Neuronal stem cell (in vitro differentiated cells): ENCODE measurements around the gene DTD2.

Experiments
- DNase-seq: peaks from one replicate; pipeline ENCODE4 v3.0.0-alpha.2; 2013; ENCODE audit warnings: low spot score
- H2AFZ ChIP-seq: one replicate; pipeline ENCODE4 v1.6.1; 2013; ENCODE audit warnings: mild to moderate bottlenecking, low read length, inconsistent platforms
- H2AK5ac ChIP-seq: 2 replicates; pipeline ENCODE4 v1.6.1; 2013; ENCODE audit warnings: low read depth, mild to moderate bottlenecking, inconsistent platforms, low read length, moderate library complexity, mixed read lengths
- H2BK120ac ChIP-seq: 2 replicates; pipeline ENCODE4 v1.6.1; 2013; ENCODE audit warnings: low read depth, mild to moderate bottlenecking, inconsistent platforms, low read length, moderate library complexity, mixed read lengths
- H2BK12ac ChIP-seq: one replicate; pipeline ENCODE4 v1.6.1; 2013; ENCODE audit warnings: low read length, inconsistent platforms
- H2BK15ac ChIP-seq: 2 replicates; pipeline ENCODE4 v1.6.1; 2013; ENCODE audit warnings: mild to moderate bottlenecking, low read length, inconsistent platforms, mixed read lengths
- H2BK5ac ChIP-seq: one replicate; pipeline ENCODE4 v1.6.1; 2013; ENCODE audit warnings: inconsistent platforms, mild to moderate bottlenecking, low read length, moderate library complexity
- H3K14ac ChIP-seq: one replicate; pipeline ENCODE4 v1.6.1; 2013; ENCODE audit warnings: low read length, inconsistent platforms
- H3K18ac ChIP-seq: 2 replicates; pipeline ENCODE4 v1.6.1; 2013; ENCODE audit warnings: low read length, inconsistent platforms
- H3K23ac ChIP-seq: 2 replicates; pipeline ENCODE4 v1.6.1; 2013; ENCODE audit warnings: low read depth, mild to moderate bottlenecking, mixed read lengths, low read length, inconsistent platforms; ENCODE audit not compliant: poor library complexity
- H3K27ac ChIP-seq: replicated peaks from 3 replicates; pipeline ENCODE4 v1.5.1; 2013; ENCODE audit warnings: low read length, inconsistent platforms
- H3K27me3 ChIP-seq, 3 experiments: 2 replicates each; pipeline ENCODE4 v1.6.1; 2013; ENCODE audit warnings: low read length in 3 of 3, mild to moderate bottlenecking in 2 of 3, inconsistent platforms in 1 of 3, low read depth in 1 of 3, mixed read lengths in 1 of 3, moderate library complexity in 1 of 3; ENCODE audit not compliant: control insufficient read depth in 3 of 3, insufficient read depth in 3 of 3
- H3K36me3 ChIP-seq, 2 donors: replicated peaks in 1 of 2; 2 replicates each; pipeline ENCODE4 v1.6.1; 2013; ENCODE audit warnings: low read length in 2 of 2; ENCODE audit not compliant: control insufficient read depth in 2 of 2, insufficient read depth in 2 of 2
- H3K4ac ChIP-seq: 2 replicates; pipeline ENCODE4 v1.6.1; 2013; ENCODE audit warnings: inconsistent platforms, mild to moderate bottlenecking, low read length, moderate library complexity
- H3K4me1 ChIP-seq, 2 donors: 1 replicate in 1 of 2; 2 replicates in 1 of 2; pipeline ENCODE4 v1.6.1; 2013; ENCODE audit warnings: low read length in 2 of 2, low read depth in 1 of 2; ENCODE audit not compliant: control insufficient read depth in 2 of 2, insufficient read depth in 1 of 2
- H3K4me2 ChIP-seq: one replicate; pipeline ENCODE4 v1.6.1; 2013; ENCODE audit warnings: mild to moderate bottlenecking, low read length, inconsistent platforms; ENCODE audit not compliant: insufficient read depth, poor library complexity, severe bottlenecking
- H3K4me3 ChIP-seq, 2 donors: 2 replicates each; pipeline ENCODE4 v1.5.1; 2013; ENCODE audit warnings: low read length in 2 of 2, mild to moderate bottlenecking in 2 of 2, inconsistent platforms in 1 of 2, moderate library complexity in 1 of 2
- H3K79me1 ChIP-seq: one replicate; pipeline ENCODE4 v1.6.1; 2013; ENCODE audit warnings: low read depth, mild to moderate bottlenecking, inconsistent platforms, low read length, moderate library complexity
- H3K9ac ChIP-seq: one replicate; pipeline ENCODE4 v1.6.1; 2013; ENCODE audit warnings: mild to moderate bottlenecking, low read depth, low read length, inconsistent platforms; ENCODE audit not compliant: poor library complexity
- H3K9me3 ChIP-seq, 2 donors: replicated peaks in 1 of 2; 2 replicates each; pipeline versions ENCODE3 to v1.6.1; 2013; ENCODE audit warnings: low read length in 2 of 2, mild to moderate bottlenecking in 2 of 2, inconsistent platforms in 1 of 2, low read depth in 1 of 2, mixed read lengths in 1 of 2, moderate library complexity in 1 of 2; ENCODE audit not compliant: control insufficient read depth in 2 of 2, insufficient read depth in 1 of 2
- H4K8ac ChIP-seq: one replicate; pipeline ENCODE4 v1.6.1; 2013; ENCODE audit warnings: low read depth, mild to moderate bottlenecking, inconsistent platforms, low read length, moderate library complexity
- H4K91ac ChIP-seq: one replicate; pipeline ENCODE4 v1.6.1; 2013; ENCODE audit warnings: low read length, low read depth, mild to moderate bottlenecking, inconsistent platforms; ENCODE audit not compliant: poor library complexity
- WGBS, 2 donors: extraction: QIAGEN DNeasy Blood & Tissue Kit; methylation state at CpG; one replicate each; pipeline ENCODE4 v1.1.7; 2013; ENCODE audit warnings: missing lambda C conversion rate in 2 of 2, mixed read lengths in 1 of 2; ENCODE audit not compliant: insufficient read length in 2 of 2, insufficient replicate concordance in 1 of 2; ENCODE audit errors: extremely low coverage in 2 of 2; 5-methylcytosine and 5-hydroxymethylcytosine counted together

Gene DTD2

GRCh38 chr14:31414190-31414833, 43.0 kb downstream of the DTD2 start:
- Histone ChIP-seq H3K23ac (no peak overlapping the region), H2BK15ac (no peak overlapping the region), H3K4me3 (no peak overlapping the region), H3K79me1 (no peaks in the 10 kb centered on the region), H2AK5ac (no peak overlapping the region), H2BK120ac (no peak overlapping the region), H3K14ac (no peak overlapping the region), H3K9ac (no peak overlapping the region), H3K4me2 (no peak overlapping the region), H3K27ac (no peak overlapping the region), H3K4ac (no peak overlapping the region), H3K4me1 (peaks cover 0 to 2% of the 10 kb centered on the region in 2 donors), H2BK5ac (no peak overlapping the region), H3K27me3 (no peaks in the 10 kb centered on the region), H3K9me3 (no peaks in the 10 kb centered on the region), H2AFZ (no peak overlapping the region), H4K91ac (no peak overlapping the region), H3K36me3 (no peaks in the 10 kb centered on the region), H4K8ac (no peak overlapping the region), H2BK12ac (no peak overlapping the region), H3K18ac (no peak overlapping the region)
- no CpG with 5 or more reads among the region's 1 CpG for WGBS, 2 donors
- no peak for DNase-seq

GRCh38 chr14:31411218-31411727, 46.0 kb downstream of the DTD2 start:
- no peaks in the 10 kb centered on the region for H3K79me1 ChIP-seq
- no peak overlapping the region for H3K14ac ChIP-seq
- no peak overlapping the region for H3K27ac ChIP-seq
- H3K18ac ChIP-seq = no peak overlapping the region
- no peak overlapping the region for H3K9ac ChIP-seq
- no peak overlapping the region for H2BK120ac ChIP-seq
- DNase-seq = no peak
- no peak overlapping the region for H4K8ac ChIP-seq
- H2AFZ ChIP-seq = no peak overlapping the region
- no peak overlapping the region for H2AK5ac ChIP-seq
- no peaks in the 10 kb centered on the region for H3K27me3 ChIP-seq
- H3K4me1 ChIP-seq = no peaks in the 10 kb centered on the region
- no peak overlapping the region for H2BK5ac ChIP-seq
- no peak overlapping the region for H3K23ac ChIP-seq
- no peak overlapping the region for H3K4me2 ChIP-seq
- no peaks in the 10 kb centered on the region for H3K9me3 ChIP-seq
- no CpG with 5 or more reads among the region's 2 CpGs for WGBS, 2 donors
- no peak overlapping the region for H2BK12ac ChIP-seq
- H3K4me3 ChIP-seq = no peak overlapping the region
- no peak overlapping the region for H4K91ac ChIP-seq
- no peak overlapping the region for H2BK15ac ChIP-seq
- H3K36me3 ChIP-seq = no peaks in the 10 kb centered on the region
- H3K4ac ChIP-seq = no peak overlapping the region

- no peaks in the 10 kb centered on the region for H3K79me1 ChIP-seq
- H2BK15ac ChIP-seq = no peak overlapping the region
- no peak overlapping the region for H3K4ac ChIP-seq
- whole genome bisulfite sequencing, 2 donors = no CpG with 5 or more reads among the region's 3 CpGs
- H2BK12ac ChIP-seq = no peak overlapping the region
- no peaks in the 10 kb centered on the region for H3K4me1 ChIP-seq
- H4K91ac ChIP-seq = no peak overlapping the region
- no peak overlapping the region for H3K23ac ChIP-seq
- H3K36me3 ChIP-seq = no peaks in the 10 kb centered on the region
- H3K4me3 ChIP-seq = no peak overlapping the region
- no peak overlapping the region for H3K9ac ChIP-seq
- H3K27me3 ChIP-seq = no peaks in the 10 kb centered on the region
- H4K8ac ChIP-seq = no peak overlapping the region
- no peak overlapping the region for H3K27ac ChIP-seq
- no peak overlapping the region for H3K4me2 ChIP-seq
- H2AK5ac ChIP-seq = no peak overlapping the region
- no peak overlapping the region for H2BK5ac ChIP-seq
- no peaks in the 10 kb centered on the region for H3K9me3 ChIP-seq
- peak overlapping the region; percentile 12 for H2AFZ ChIP-seq
- no peak for DNase-seq
- H3K18ac ChIP-seq = no peak overlapping the region
- H3K14ac ChIP-seq = no peak overlapping the region
- no peak overlapping the region for H2BK120ac ChIP-seq
Measured at GRCh38 chr14:31410048-31410650, 47.2 kb downstream of the DTD2 start.

GRCh38 chr14:31408421-31408820, 48.9 kb downstream of the DTD2 start:
- Histone ChIP-seq H2BK15ac (no peak overlapping the region), H3K4ac (no peak overlapping the region), H2BK12ac (no peak overlapping the region), H3K79me1 (no peaks in the 10 kb centered on the region), H3K23ac (no peak overlapping the region), H3K18ac (no peak overlapping the region), H3K4me3 (no peak overlapping the region), H3K27me3 (no peaks in the 10 kb centered on the region), H3K14ac (no peak overlapping the region), H2BK5ac (no peak overlapping the region), H4K91ac (no peak overlapping the region), H2AK5ac (no peak overlapping the region), H2AFZ (no peak overlapping the region), H3K4me1 (no peaks in the 10 kb centered on the region), H4K8ac (no peak overlapping the region), H3K9me3 (no peaks in the 10 kb centered on the region), H3K9ac (no peak overlapping the region), H3K27ac (no peak overlapping the region), H2BK120ac (no peak overlapping the region), H3K4me2 (no peak overlapping the region), H3K36me3 (no peaks in the 10 kb centered on the region)
- no peak for DNase-seq
- no CpG with 5 or more reads among the region's 1 CpG for WGBS, 2 donors
